Epithelial cell of proximal tubule (primary cell): ENCODE measurements around the gene TCP11L2. TPM values are rescaled to one million over a fixed set of nuclear protein-coding genes. Genes with fewer than 3 reads are reported as not detected.

Source experiments
- DNase-seq: peaks from one replicate; pipeline ENCODE4 v3.0.0-alpha.2; 2011; ENCODE audit warnings: low read depth
- H3K4me3 ChIP-seq: 2 replicates; pipeline ENCODE4 v1.5.1; 2011; ENCODE audit warnings: low read depth, mild to moderate bottlenecking, low read length
- CTCF ChIP-seq: conservative IDR thresholded peaks from 2 replicates; pipeline ENCODE4 v1.5.1; 2012; ENCODE audit warnings: low read depth, mild to moderate bottlenecking, low read length
- total RNA-seq: library from RNA; depleted of rRNA; stranded (reverse); fragments of >200 nt; gene quantifications from 2 replicates; pipeline ENCODE4 v1.2.3, GENCODE V29; 2015

The TCP11L2 gene
- total RNA-seq, 1 donor from 2014 or later: 2.9 TPM

- TF ChIP-seq CTCF: no peak
- H3K4me3 ChIP-seq: no peak overlapping the region
- no peak for DNase-seq
Measured at GRCh38 chr12:106289196-106289681, 13.3 kb upstream of the TCP11L2 start.

- no peak for TF ChIP-seq CTCF
- no peak overlapping the region for H3K4me3 ChIP-seq
- no peak for DNase-seq
Measured at GRCh38 chr12:106290666-106291065, 11.9 kb upstream of the TCP11L2 start.

DNA sequence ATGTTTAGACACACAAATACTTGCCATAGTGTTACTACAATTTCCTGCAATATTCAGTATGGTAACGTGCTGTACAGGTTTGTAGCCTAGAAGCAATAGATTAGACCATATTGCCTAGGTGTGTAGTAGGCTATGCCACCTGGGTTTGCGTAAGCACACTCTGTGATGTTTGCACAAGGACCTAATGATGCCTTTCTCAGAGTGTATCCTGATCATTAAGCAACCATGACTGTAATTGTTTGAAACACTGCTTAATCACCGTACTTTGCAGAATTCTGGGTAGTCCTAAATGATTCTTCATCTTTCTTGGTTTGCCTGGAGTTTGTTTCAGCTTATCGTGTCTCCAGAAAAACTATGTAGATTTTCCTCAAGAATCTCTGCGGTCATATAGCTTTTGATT, 11.2 kb upstream of the TCP11L2 start:
- no peak for TF ChIP-seq CTCF
- DNase-seq: no peak
- H3K4me3 ChIP-seq: no peak overlapping the region

GRCh38 chr12:106292339-106292738, 10.2 kb upstream of the TCP11L2 start:
- no peak for DNase-seq
- TF ChIP-seq CTCF: no peak
- H3K4me3 ChIP-seq: no peak overlapping the region

DNA sequence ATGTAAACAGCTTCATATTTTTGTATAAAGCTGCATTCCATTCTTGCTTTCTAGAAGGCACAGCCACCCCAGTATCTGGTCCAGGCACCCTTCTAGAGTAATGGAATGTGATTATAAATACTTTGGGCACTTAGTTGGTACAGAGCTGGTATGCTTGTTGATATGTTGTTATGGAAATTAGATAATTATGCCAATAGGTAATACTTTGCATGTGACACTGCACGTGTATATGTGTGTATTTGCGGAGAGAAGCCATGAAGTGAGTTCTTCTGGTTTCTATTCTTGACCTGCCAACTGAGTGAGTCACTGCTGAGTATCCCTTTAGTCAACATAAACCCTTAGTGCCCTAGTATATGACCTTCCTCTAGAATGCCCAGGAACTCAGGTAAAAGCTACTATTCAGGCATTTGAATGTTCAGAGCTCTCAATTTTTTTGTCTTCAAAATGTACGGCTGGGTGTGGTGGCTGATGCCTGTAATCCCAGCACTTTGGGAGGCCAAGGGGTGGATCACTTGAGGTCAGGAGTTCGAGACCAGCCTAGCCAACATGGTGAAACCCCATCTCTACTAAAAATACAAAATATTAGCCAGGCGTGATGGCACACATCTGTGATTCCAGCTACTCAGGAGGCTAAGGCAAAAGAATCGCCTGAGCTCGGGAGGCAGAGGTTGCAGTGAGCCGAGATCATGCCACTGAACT, 6.2 kb upstream of the TCP11L2 start:
- TF ChIP-seq CTCF: no peak
- DNase-seq: no peak
- H3K4me3 ChIP-seq: no peak overlapping the region

DNA sequence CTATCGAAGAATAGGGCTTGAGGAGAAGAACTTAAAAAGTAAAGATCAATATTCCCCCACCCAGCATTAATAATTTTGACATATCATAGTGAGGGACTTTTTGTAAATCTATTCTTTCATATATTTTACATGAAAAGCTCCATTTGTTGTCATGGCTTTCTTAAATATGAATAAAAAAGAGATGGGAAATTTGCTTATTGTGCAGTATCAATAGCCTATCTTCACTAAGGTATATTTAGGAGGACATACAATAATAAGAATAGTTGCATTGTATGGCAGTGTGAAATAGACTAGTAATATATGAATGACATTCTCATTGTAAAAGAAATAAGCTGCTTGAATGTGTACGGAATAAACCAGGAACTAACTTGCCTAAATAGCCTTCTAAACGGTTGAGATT, 5.5 kb upstream of the TCP11L2 start:
- DNase-seq: no peak
- no peak overlapping the region for H3K4me3 ChIP-seq
- no peak for TF ChIP-seq CTCF

DNA sequence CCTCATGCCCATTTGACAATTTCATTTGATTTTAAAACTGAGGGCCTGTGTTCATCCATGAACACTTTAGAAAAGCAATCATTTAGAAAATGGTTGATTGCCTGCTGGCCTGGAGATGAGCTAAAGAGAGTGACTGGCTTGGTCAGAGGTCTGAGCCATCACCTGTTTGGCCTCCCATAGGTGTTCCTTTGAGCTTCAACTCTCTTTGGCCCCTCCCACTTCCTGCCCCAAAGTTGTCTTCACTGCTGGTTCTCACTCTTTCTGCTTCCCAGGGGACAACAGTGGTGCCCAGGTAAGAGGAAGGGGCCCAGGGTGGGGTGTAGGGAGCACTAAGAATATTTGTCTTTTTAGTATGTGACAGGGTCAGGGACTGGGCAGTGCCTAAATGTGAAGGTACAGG, 4.9 kb upstream of the TCP11L2 start:
- TF ChIP-seq CTCF: no peak
- DNase-seq: no peak
- H3K4me3 ChIP-seq: no peak overlapping the region
